Activated gamma-delta T cell (primary cell): ENCODE results near the gene KIAA1671.
A peak's percentile ranks its signal among the peaks of the same experiment; 100 is the strongest.
"Not testable (repeated sequence)": the region's sequence is repeated elsewhere in the genome, so short reads cannot be mapped to it uniquely, and the experiment has no call there.

Experiments used
- DNase-seq: peaks from one replicate; lab custom pipeline; 2025; lab: John Stamatoyannopoulos, UW
- total RNA-seq, 2 donors: gene quantifications; one replicate each; lab custom pipeline; 2026; lab: John Stamatoyannopoulos, UW

Gene KIAA1671
- 77.8 to 91.1 reads per million in 2 donors for total RNA-seq

- DNase-seq, result peak; percentile 77
These were observed at the start of gene KIAA1671 for GRCh38 chr22:24951942-24952836. TSS of gene KIAA1671 (plus strand) at chr22:24952716. CDS start at chr22:25028000, 75,284 bp downstream.

- DNase-seq, result no peak
These were observed 46.6 kb upstream of the KIAA1671 start for GRCh38 chr22:24905909-24906308.

- DNase-seq, result not testable (repeated sequence)
These were observed 45.4 kb upstream of the KIAA1671 start for GRCh38 chr22:24907101-24907500.

GRCh38 chr22:24920029-24920428 is 32.5 kb upstream of the KIAA1671 start:
- no peak for DNase-seq

GRCh38 chr22:24925586-24926427 is 26.7 kb upstream of the KIAA1671 start:
- no peak for DNase-seq

GRCh38 chr22:24926428-24926725 is 26.1 kb upstream of the KIAA1671 start:
- DNase-seq, result no peak

GRCh38 chr22:24926849-24927579 is 25.5 kb upstream of the KIAA1671 start:
- no peak for DNase-seq

GRCh38 chr22:24928322-24928721 is 24.2 kb upstream of the KIAA1671 start:
- DNase-seq, result no peak

GRCh38 chr22:24930678-24931077 is 21.8 kb upstream of the KIAA1671 start:
- no peak for DNase-seq

- DNase-seq, result no peak
These were observed 16.6 kb upstream of the KIAA1671 start for GRCh38 chr22:24935771-24936483.

- DNase-seq, result no peak
These were observed 15.4 kb upstream of the KIAA1671 start for GRCh38 chr22:24937114-24937513.

- no peak for DNase-seq
These were observed 13.7 kb upstream of the KIAA1671 start for GRCh38 chr22:24938741-24939341.

- no peak for DNase-seq
These were observed 10.2 kb upstream of the KIAA1671 start for GRCh38 chr22:24942301-24942700.

- DNase-seq, result no peak
These were observed 8.1 kb upstream of the KIAA1671 start for GRCh38 chr22:24944217-24944937.

GRCh38 chr22:24945430-24945829 is 7.1 kb upstream of the KIAA1671 start:
- DNase-seq, result no peak

GRCh38 chr22:24947383-24947782 is 5.1 kb upstream of the KIAA1671 start:
- DNase-seq, result no peak

- DNase-seq, result no peak
These were observed 4.6 kb upstream of the KIAA1671 start for GRCh38 chr22:24947881-24948280.

GRCh38 chr22:24948356-24949202 is 3.9 kb upstream of the KIAA1671 start:
- DNase-seq, result no peak

- no peak for DNase-seq
These were observed 2.1 kb upstream of the KIAA1671 start for GRCh38 chr22:24950272-24950902.
